Ovary (tissue), 9 donors: Measurements from ENCODE around the gene SF3B3. TPM values are rescaled to one million over a fixed set of nuclear protein-coding genes. Genes with fewer than 3 reads are reported as not detected.

Experiments used
- DNase-seq, 5 donors: peaks; one replicate each; pipeline ENCODE4 v3.0.0-alpha.2; 2019 to 2020
- H3K27ac ChIP-seq, 2 donors: fragments of 200-600 bp; one replicate each; pipeline versions ENCODE4 v1.5.1 to v1.8.0; 2019 to 2022
- H3K27me3 ChIP-seq: fragments of 200-600 bp; one replicate; pipeline ENCODE4 v1.8.0; 2022
- H3K36me3 ChIP-seq: fragments of 200-600 bp; sonication (generic); one replicate; pipeline ENCODE4 v1.5.1; 2019
- H3K4me1 ChIP-seq: one replicate; pipeline ENCODE4 v1.8.1; 2013; ENCODE audit warnings: mild to moderate bottlenecking, moderate library complexity; ENCODE audit not compliant: insufficient read depth
- H3K4me3 ChIP-seq: fragments of 200-600 bp; sonication (generic); one replicate; pipeline ENCODE4 v1.5.1; 2017
- H3K9me3 ChIP-seq, 2 donors: fragments of 200-600 bp in 1 of 2; sonication (generic) in 1 of 2; one replicate each; pipeline versions ENCODE4 v1.5.1 to v1.8.1; 2013 to 2019; ENCODE audit warnings: mild to moderate bottlenecking in 1 of 2, moderate library complexity in 1 of 2
- EP300 ChIP-seq: sonication (generic); formaldehyde crosslinking; IDR thresholded peaks from one replicate; pipeline ENCODE4 v1.6.1; 2017; ENCODE audit warnings: antibody characterized with exemption
- POLR2A ChIP-seq: fragments of 450-650 bp; IDR thresholded peaks from one replicate; pipeline ENCODE4 v1.6.1; 2017; ENCODE audit warnings: antibody characterized with exemption, mild to moderate bottlenecking, moderate library complexity
- WGBS, 3 donors: extraction: QIAGEN DNeasy Blood & Tissue Kit in 1 of 3; methylation state at CpG; one replicate each; pipeline versions ENCODE4 v1.1.5 to v1.1.7; 2013 to 2017; 5-methylcytosine and 5-hydroxymethylcytosine counted together
- intact Hi-C, 4 donors: fragments of 100-400 bp; cut with DNase I; formaldehyde crosslinking; loops; one replicate each; pipeline versions ENCODE4 v1.11.0 to v1.15.1; 2022 to 2023
- polyA plus RNA-seq, 2 donors: library from polyadenylated mRNA; stranded (reverse); fragments of 200-250 nt in 1 of 2; fragments of 350-450 nt in 1 of 2; fragmentation: Illumina TruSeq in 1 of 2; extraction: RNeasy Lipid Tissue Mini Kit (QIAGEN cat#74804) in 1 of 2; gene quantifications; one replicate each; pipeline ENCODE4 v1.2.3, GENCODE V29; 2013 to 2014
- total RNA-seq, 7 donors: library from RNA; depleted of rRNA in 2 of 7; stranded (reverse); fragments of >200 nt in 2 of 7; fragmentation: NEBNext Ultra II Directional in 3 of 7; extraction: Animal tissue kit (Norgen Biotek cat#: 25700) in 3 of 7; gene quantifications; one replicate each; pipeline versions ENCODE4 v1.1.0 to v1.2.4, GENCODE V29; 2016 to 2023
- TF ChIP-seq, protein P1 (sequence below), 3 donors: fragments of 450-650 bp in 2 of 3; fragments of 200-600 bp in 1 of 3; IDR thresholded peaks; one replicate each; pipeline versions ENCODE4 v1.5.1 to v1.8.0; 2016 to 2022; ENCODE audit warnings: antibody characterized with exemption in 3 of 3, mild to moderate bottlenecking in 1 of 3
- donor health status: DM: no; HTN: no; CAD: no; lungs with moderate emphysema.
- donor health status: DM: no; HTN: no; CAD: no.
- donor health status: Bipolar disorder and iron deficiency.
- donor health status: DM: yes; HTN: yes; CAD: no.
- donor health status: DM: no; HTN: no; CAD: no.
- donor health status: DM: yes; HTN: yes; CAD: no.

Gene SF3B3
- total and polyA plus RNA-seq, 9 donors: 76.1 to 326 (median 282) TPM

DNA sequence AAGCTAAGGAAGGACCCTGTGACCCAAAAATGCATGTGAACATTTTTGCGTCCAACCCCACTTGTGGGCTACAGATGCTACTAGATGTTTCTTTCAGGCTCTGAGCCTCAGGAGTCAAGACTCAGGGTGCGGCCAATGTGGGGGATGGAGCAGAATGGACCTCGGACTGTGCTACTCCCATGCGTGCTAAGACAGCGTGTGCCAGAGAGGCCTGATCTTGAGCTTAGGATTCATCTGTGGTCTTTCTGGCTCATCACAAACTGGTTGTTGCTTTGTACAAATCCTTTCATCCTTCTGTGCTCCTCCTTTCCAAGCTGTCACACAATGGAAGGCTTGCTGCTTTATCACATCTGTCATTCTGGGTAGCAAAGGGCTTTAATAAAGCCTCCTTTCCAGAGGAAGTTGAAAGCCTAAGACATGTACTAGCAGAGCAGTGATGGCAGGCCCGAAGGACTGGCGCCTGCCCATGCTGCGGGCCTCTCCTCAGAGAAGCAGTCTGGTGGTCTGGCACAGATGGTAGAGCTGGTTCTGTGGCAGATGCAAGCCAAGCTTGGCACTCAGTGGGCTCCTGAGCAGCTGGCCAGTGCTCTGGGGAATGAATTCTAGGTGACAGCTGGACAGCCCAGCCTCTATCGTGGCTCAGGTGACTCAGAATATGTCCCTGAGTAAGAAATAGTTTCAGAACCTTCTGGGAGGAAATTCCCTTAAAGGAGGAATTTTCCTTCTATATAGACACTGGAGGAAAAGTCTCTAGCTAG, 28.0 kb upstream of the SF3B3 start:
- Histone ChIP-seq H3K36me3 (no peaks in the 10 kb centered on the region), H3K27me3 (no peaks in the 10 kb centered on the region), H3K27ac (no peak overlapping the region), H3K4me1 (no peaks in the 10 kb centered on the region), H3K9me3 (no peaks in the 10 kb centered on the region), H3K4me3 (no peak overlapping the region)
- WGBS, 3 donors: 92 to 95% (median 94%) methylated on average over 9 of the region's 9 CpGs
- intact Hi-C loops: no loop called here
- DNase-seq: no peak
- TF ChIP-seq, protein P1, sequence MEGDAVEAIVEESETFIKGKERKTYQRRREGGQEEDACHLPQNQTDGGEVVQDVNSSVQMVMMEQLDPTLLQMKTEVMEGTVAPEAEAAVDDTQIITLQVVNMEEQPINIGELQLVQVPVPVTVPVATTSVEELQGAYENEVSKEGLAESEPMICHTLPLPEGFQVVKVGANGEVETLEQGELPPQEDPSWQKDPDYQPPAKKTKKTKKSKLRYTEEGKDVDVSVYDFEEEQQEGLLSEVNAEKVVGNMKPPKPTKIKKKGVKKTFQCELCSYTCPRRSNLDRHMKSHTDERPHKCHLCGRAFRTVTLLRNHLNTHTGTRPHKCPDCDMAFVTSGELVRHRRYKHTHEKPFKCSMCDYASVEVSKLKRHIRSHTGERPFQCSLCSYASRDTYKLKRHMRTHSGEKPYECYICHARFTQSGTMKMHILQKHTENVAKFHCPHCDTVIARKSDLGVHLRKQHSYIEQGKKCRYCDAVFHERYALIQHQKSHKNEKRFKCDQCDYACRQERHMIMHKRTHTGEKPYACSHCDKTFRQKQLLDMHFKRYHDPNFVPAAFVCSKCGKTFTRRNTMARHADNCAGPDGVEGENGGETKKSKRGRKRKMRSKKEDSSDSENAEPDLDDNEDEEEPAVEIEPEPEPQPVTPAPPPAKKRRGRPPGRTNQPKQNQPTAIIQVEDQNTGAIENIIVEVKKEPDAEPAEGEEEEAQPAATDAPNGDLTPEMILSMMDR (IDR thresholded peaks at IDR 0.05): no peak
- TF ChIP-seq EP300: no peak
- TF ChIP-seq POLR2A: no peak

DNA sequence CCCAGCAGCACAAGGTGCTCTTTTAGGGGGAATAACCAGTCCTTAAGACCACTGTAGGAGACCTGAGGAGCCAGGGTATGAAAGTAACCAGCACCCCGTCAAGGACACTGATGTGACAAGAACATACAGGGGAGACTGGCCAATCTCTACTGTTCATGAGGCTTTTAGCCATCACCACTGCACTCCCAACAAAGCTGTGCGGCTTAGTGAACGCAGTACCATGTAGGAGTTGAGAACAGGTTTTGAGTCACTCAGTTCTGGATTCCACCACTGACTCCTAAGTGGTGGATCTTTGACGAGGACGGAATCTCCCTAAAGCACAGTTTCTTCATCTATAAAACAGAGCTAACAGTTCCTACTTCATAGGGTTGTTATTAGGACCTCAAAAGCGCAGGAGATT, 27.1 kb upstream of the SF3B3 start:
- no peaks in the 10 kb centered on the region for H3K27me3 ChIP-seq
- no peaks in the 10 kb centered on the region for H3K9me3 ChIP-seq
- H3K27ac ChIP-seq: no peak overlapping the region
- no peaks in the 10 kb centered on the region for H3K36me3 ChIP-seq
- TF ChIP-seq EP300 (no peak), POLR2A (no peak)
- TF ChIP-seq, protein P1 (IDR thresholded peaks at IDR 0.05): no peak
- no peak overlapping the region for H3K4me3 ChIP-seq
- H3K4me1 ChIP-seq: no peaks in the 10 kb centered on the region
- WGBS, 3 donors: 90 to 97% (median 97%) methylated on average over 6 of the region's 6 CpGs
- intact Hi-C loops: no loop called here
- no peak for DNase-seq

DNA sequence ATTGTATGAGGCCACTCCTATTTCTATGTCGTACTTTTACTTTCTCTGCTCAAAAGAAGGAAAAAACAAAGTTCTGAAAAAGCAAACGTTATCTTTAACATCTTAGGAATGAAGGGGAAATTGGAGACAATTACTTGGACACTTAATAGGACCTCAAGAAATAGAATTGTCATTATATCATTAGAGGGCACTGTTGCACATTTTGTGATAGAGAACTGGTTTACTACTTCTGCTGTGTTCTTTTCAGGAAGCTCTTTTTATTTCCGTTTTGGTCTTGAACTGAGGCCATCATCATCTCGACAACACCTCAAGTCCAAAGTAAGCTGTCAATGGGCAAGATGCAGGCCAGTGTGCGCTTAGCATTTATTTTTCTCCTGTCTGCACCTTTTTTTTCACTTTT, 14.9 kb upstream of the SF3B3 start:
- WGBS, 3 donors: 60 to 66% (median 61%) methylated on average over 5 of the region's 5 CpGs
- intact Hi-C loops: no loop called here
- Histone ChIP-seq H3K36me3 (no peaks in the 10 kb centered on the region), H3K4me1 (no peaks in the 10 kb centered on the region), H3K27ac (no peak overlapping the region), H3K9me3 (no peaks in the 10 kb centered on the region), H3K27me3 (no peaks in the 10 kb centered on the region), H3K4me3 (no peak overlapping the region)
- TF ChIP-seq, protein P1 (IDR thresholded peaks at IDR 0.05): no peak
- no peak for TF ChIP-seq EP300
- TF ChIP-seq POLR2A: no peak
- no peak for DNase-seq

DNA sequence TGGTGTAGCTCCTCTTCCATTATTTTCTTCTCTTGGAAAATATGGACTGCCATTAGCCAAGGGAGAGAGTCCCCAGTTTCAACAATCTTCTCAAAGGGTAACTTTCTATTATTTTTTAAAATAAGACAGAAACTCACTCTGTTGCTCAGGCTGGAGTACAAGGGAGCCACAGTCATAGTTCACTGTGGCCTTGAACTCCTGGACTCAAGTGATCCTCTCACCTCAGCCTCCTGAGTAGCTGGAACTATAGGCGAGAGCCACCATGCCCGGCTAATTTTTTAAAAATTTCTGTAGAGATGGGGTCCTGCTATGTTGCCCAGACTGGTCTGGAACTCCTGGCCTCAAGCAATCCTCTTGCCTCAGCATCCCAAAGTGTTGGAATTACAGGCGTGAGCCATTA, 13.4 kb upstream of the SF3B3 start:
- Histone ChIP-seq H3K4me3 (no peak overlapping the region), H3K36me3 (no peaks in the 10 kb centered on the region), H3K27me3 (no peaks in the 10 kb centered on the region), H3K27ac (no peak overlapping the region), H3K4me1 (no peaks in the 10 kb centered on the region), H3K9me3 (no peaks in the 10 kb centered on the region)
- TF ChIP-seq EP300 (no peak), POLR2A (no peak)
- TF ChIP-seq, protein P1 (IDR thresholded peaks at IDR 0.05): no peak
- intact Hi-C loops: no loop called here
- 79 to 87% (median 83%) methylated on average over 3 of the region's 3 CpGs for WGBS, 3 donors
- DNase-seq: no peak
